Aorta (tissue), 5 donors: ENCODE measurements around the gene ZNF438. TPM values are rescaled to one million over a fixed set of nuclear protein-coding genes. Genes with fewer than 3 reads are reported as not detected.
"Not testable (repeated sequence)": the region's sequence is repeated elsewhere in the genome, so short reads cannot be mapped to it uniquely, and the experiment has no call there.

Experiments used
- ATAC-seq: fragments of 200-7000 bp; cut with Tn5 transposase; one replicate; pipeline ENCODE4 v1.9.1; 2022; ENCODE audit warnings: moderate library complexity; ENCODE audit not compliant: low FRiP score
- DNase-seq, 2 donors: peaks; one replicate each; pipeline ENCODE4 v3.0.0-alpha.2; 2020
- H3K27ac ChIP-seq, 2 donors: one replicate each; pipeline ENCODE4 v1.5.1; 2013; ENCODE audit warnings: low read length in 2 of 2, mild to moderate bottlenecking in 2 of 2, moderate library complexity in 2 of 2, control low read depth in 1 of 2, inconsistent platforms in 1 of 2, low read depth in 1 of 2
- H3K27me3 ChIP-seq, 2 donors: one replicate each; pipeline ENCODE4 v1.6.1; 2013; ENCODE audit warnings: control low read depth in 1 of 2, low read length in 1 of 2, mild to moderate bottlenecking in 1 of 2, moderate library complexity in 1 of 2; ENCODE audit not compliant: insufficient read depth in 2 of 2, control insufficient read depth in 1 of 2
- H3K36me3 ChIP-seq, 2 donors: one replicate each; pipeline ENCODE4 v1.6.1; 2013; ENCODE audit warnings: control low read depth in 1 of 2, low read length in 1 of 2, mild to moderate bottlenecking in 1 of 2; ENCODE audit not compliant: insufficient read depth in 2 of 2, control insufficient read depth in 1 of 2
- H3K4me1 ChIP-seq, 2 donors: one replicate each; pipeline ENCODE4 v1.6.1; 2013; ENCODE audit warnings: low read length in 2 of 2, control low read depth in 1 of 2, mild to moderate bottlenecking in 1 of 2, moderate library complexity in 1 of 2; ENCODE audit not compliant: insufficient read depth in 2 of 2, control insufficient read depth in 1 of 2
- H3K4me3 ChIP-seq, 2 donors: one replicate each; pipeline ENCODE4 v1.5.1; 2013; ENCODE audit warnings: low read length in 2 of 2, control low read depth in 1 of 2, mild to moderate bottlenecking in 1 of 2
- H3K9me3 ChIP-seq: one replicate; pipeline ENCODE4 v1.6.1; 2013; ENCODE audit warnings: mild to moderate bottlenecking, low read length; ENCODE audit not compliant: control insufficient read depth
- WGBS, 2 donors: extraction: QIAGEN DNeasy Blood & Tissue Kit; methylation state at CpG; one replicate each; pipeline ENCODE4 v1.1.7; 2013; 5-methylcytosine and 5-hydroxymethylcytosine counted together
- intact Hi-C, 2 donors: fragments of 100-400 bp; cut with DNase I; formaldehyde crosslinking; loops; one replicate each; pipeline versions ENCODE4 v1.14.2 to v1.15.0; 2022
- polyA plus RNA-seq, 2 donors: library from polyadenylated mRNA; stranded (reverse); fragments of 200-250 nt; gene quantifications; one replicate each; pipeline ENCODE4 v1.2.3, GENCODE V29; 2013
- total RNA-seq, 2 donors: library from RNA; stranded (reverse); fragmentation: NEBNext Ultra II Directional; extraction: Animal tissue kit (Norgen Biotek cat#: 25700); gene quantifications; one replicate each; pipeline ENCODE4 v1.2.1, GENCODE V29; 2021
- donor health status: healthy with polysubstance abuse.
- donor health status: Bipolar disorder and iron deficiency.
- donor health status: DM: no; HTN: no; CAD: no.
- donor health status: DM: no; HTN: no; CAD: no.
- donor health status: DM: yes; HTN: yes; CAD: no.

Gene ZNF438
- total and polyA plus RNA-seq, 4 donors, result 10.6 to 16.5 (median 12.5) TPM

GRCh38 chr10:31028081-31028480 is 3.6 kb downstream of the ZNF438 start:
- Histone ChIP-seq H3K27ac (no peak overlapping the region), H3K4me1 (peaks cover 4 to 6% of the 10 kb centered on the region in 2 donors), H3K4me3 (no peak overlapping the region), H3K9me3 (no peaks in the 10 kb centered on the region), H3K27me3 (no peaks in the 10 kb centered on the region), H3K36me3 (no peaks in the 10 kb centered on the region)
- intact Hi-C loops, result no loop called here
- no peak for ATAC-seq
- no peak for DNase-seq
- WGBS, 2 donors, result 47 to 49% methylated on average over 2 of the region's 2 CpGs

GRCh38 chr10:31026279-31026678 is 5.4 kb downstream of the ZNF438 start:
- ATAC-seq, intact Hi-C loops, H3K27me3 ChIP-seq, H3K4me1 ChIP-seq, H3K9me3 ChIP-seq, H3K27ac ChIP-seq, DNase-seq, H3K4me3 ChIP-seq, H3K36me3 ChIP-seq: not testable (repeated sequence)
- WGBS, 2 donors, result 90 to 98% methylated on average over 1 of the region's 1 CpG

GRCh38 chr10:31025142-31025541 is 6.5 kb downstream of the ZNF438 start:
- intact Hi-C loops, result no loop called here
- no peak overlapping the region for H3K27ac ChIP-seq
- no peaks in the 10 kb centered on the region for H3K36me3 ChIP-seq
- H3K27me3 ChIP-seq, result no peaks in the 10 kb centered on the region
- ATAC-seq (no peak), DNase-seq (no peak)
- no peak overlapping the region for H3K4me3 ChIP-seq
- H3K4me1 ChIP-seq, result peaks cover 6% of the 10 kb centered on the region in 2 donors
- no peaks in the 10 kb centered on the region for H3K9me3 ChIP-seq

GRCh38 chr10:31023558-31023957 is 8.1 kb downstream of the ZNF438 start:
- Histone ChIP-seq H3K4me1 (peaks cover 2 to 5% of the 10 kb centered on the region in 2 donors), H3K27me3 (no peaks in the 10 kb centered on the region), H3K9me3 (no peaks in the 10 kb centered on the region), H3K27ac (no peak overlapping the region), H3K4me3 (no peak overlapping the region), H3K36me3 (no peaks in the 10 kb centered on the region)
- intact Hi-C loops, result no loop called here
- no peak for DNase-seq
- ATAC-seq, result no peak
- WGBS, 2 donors, result 47 to 56% methylated on average over 5 of the region's 5 CpGs

DNA sequence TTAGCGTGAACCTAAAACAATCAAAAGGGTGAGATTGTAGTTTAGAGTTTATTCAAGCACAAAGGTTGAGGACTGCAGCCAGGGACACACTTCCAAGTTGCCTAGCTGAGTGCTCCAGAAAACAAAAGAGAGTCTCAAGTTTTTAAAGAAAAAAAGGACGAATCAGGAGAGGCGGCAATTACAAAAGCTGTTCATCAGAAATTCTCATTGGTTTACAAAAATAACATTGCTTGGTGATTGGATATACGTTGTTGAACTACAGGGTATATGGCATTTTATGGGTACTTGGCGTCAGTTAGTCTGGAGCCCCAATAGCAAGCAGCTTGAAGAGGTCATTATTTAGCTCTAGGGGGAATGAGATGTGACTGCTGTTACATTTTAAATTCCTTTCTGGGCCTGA is 11.5 kb downstream of the ZNF438 start:
- Histone ChIP-seq H3K9me3 (no peaks in the 10 kb centered on the region), H3K36me3 (no peaks in the 10 kb centered on the region), H3K4me1 (peaks cover 6 to 7% of the 10 kb centered on the region in 2 donors), H3K27ac (no peak overlapping the region), H3K27me3 (no peaks in the 10 kb centered on the region), H3K4me3 (no peak overlapping the region)
- WGBS, 2 donors, result 18 to 29% methylated on average over 5 of the region's 5 CpGs
- intact Hi-C loops, result no loop called here
- DNase-seq (no peak), ATAC-seq (no peak)

DNA sequence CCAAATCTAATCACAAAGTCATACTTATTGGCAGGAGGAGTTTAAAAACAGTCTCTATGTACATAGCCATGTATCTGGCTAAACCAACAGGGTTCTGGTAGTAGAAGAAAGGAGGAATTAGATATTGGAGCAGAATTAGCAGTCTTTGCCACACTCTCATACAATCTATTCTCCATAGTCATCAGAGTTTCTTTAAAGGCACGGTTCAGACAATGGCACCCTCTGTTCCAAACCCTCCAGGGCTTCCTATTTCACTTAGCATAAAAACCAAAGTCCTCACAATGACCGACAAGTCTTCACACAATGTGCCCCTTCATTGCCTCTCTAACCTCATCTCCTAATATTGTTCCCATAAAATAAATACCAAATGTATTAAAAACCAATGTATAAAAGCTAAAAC is 12.7 kb downstream of the ZNF438 start:
- 40 to 49% methylated on average over 2 of the region's 2 CpGs for WGBS, 2 donors
- ATAC-seq (no peak), DNase-seq (no peak)
- H3K4me1 ChIP-seq, result peaks cover 5 to 7% of the 10 kb centered on the region in 2 donors
- H3K4me3 ChIP-seq, result no peak overlapping the region
- no peak overlapping the region for H3K27ac ChIP-seq
- intact Hi-C loops, result loop anchor here in 1 of 2 donors (10.0 kb wide), 1 partner anchor 234 kb away; no protein-coding TSS in a partner anchor
- no peaks in the 10 kb centered on the region for H3K9me3 ChIP-seq
- no peaks in the 10 kb centered on the region for H3K36me3 ChIP-seq
- H3K27me3 ChIP-seq, result no peaks in the 10 kb centered on the region

GRCh38 chr10:31018356-31018750 is 13.3 kb downstream of the ZNF438 start:
- Histone ChIP-seq H3K9me3 (no peaks in the 10 kb centered on the region), H3K27me3 (no peaks in the 10 kb centered on the region), H3K36me3 (no peaks in the 10 kb centered on the region), H3K4me3 (no peak overlapping the region), H3K27ac (peak overlapping the region; percentile 49 to 90), H3K4me1 (peaks cover 2 to 7% of the 10 kb centered on the region in 2 donors)
- 57 to 62% methylated on average over 3 of the region's 3 CpGs for whole genome bisulfite sequencing, 2 donors
- ATAC-seq (no peak), DNase-seq (no peak)
- intact Hi-C loops, result loop anchor here in 1 of 2 donors (10.0 kb wide), 1 partner anchor 234 kb away; no protein-coding TSS in a partner anchor

- ATAC-seq (peak; percentile 55), DNase-seq (no peak)
- WGBS, 2 donors, result 16 to 18% methylated on average over 4 of the region's 4 CpGs
- Histone ChIP-seq H3K9me3 (no peaks in the 10 kb centered on the region), H3K4me1 (peaks cover 2 to 7% of the 10 kb centered on the region in 2 donors), H3K27ac (peak overlapping the region; percentile 78 to 90), H3K27me3 (no peaks in the 10 kb centered on the region), H3K36me3 (no peaks in the 10 kb centered on the region), H3K4me3 (no peak overlapping the region)
- intact Hi-C loops, result loop anchor here in 1 of 2 donors (10.0 kb wide), 1 partner anchor 233 kb away; no protein-coding TSS in a partner anchor
Observed at GRCh38 chr10:31017534-31018355, 13.9 kb downstream of the ZNF438 start.
